HAP-1 (cell line): ENCODE data around the gene NMNAT2.
"Not testable (repeated sequence)": the region's sequence is repeated elsewhere in the genome, so short reads cannot be mapped to it uniquely, and the experiment has no call there.

ENCODE experiments used
- DNase-seq, 2 experiments: peaks; one replicate each; pipeline ENCODE4 v3.0.0-alpha.2; 2016 to 2020; ENCODE audit warnings: low spot score in 2 of 2
- H3K27me3 ChIP-seq: fragments of 250-450 bp; sonication (Bioruptor Pico); 2 replicates; pipeline ENCODE4 v1.5.1; 2020; ENCODE audit warnings: low read depth, mild to moderate bottlenecking, moderate library complexity
- H3K36me3 ChIP-seq: fragments of 250-450 bp; sonication (Bioruptor Pico); replicated peaks from 2 replicates; pipeline ENCODE4 v1.5.1; 2020; ENCODE audit warnings: mild to moderate bottlenecking
- H3K4me1 ChIP-seq: fragments of 250-450 bp; sonication (Bioruptor Pico); 2 replicates; pipeline ENCODE4 v1.5.1; 2020; ENCODE audit warnings: mild to moderate bottlenecking
- H3K4me3 ChIP-seq: fragments of 250-450 bp; sonication (Bioruptor Pico); 2 replicates; pipeline ENCODE4 v1.5.1; 2020; ENCODE audit warnings: mild to moderate bottlenecking, moderate library complexity
- H3K9me3 ChIP-seq: fragments of 250-450 bp; sonication (Bioruptor Pico); 2 replicates; pipeline ENCODE4 v1.5.1; 2020; ENCODE audit warnings: mild to moderate bottlenecking, moderate library complexity
- in situ Hi-C: fragments of 300-500 bp; cut with MboI; formaldehyde crosslinking; loops from 3 replicates; pipeline ENCODE4 v1.14.3; 2020; ENCODE audit warnings: low sequenced_read_pairs, inconsistent platforms, mixed read lengths

Gene NMNAT2

GRCh38 chr1:183438060-183438459 is 19.9 kb upstream of the NMNAT2 start:
- no peak for DNase-seq
- Histone ChIP-seq H3K9me3 (no peaks in the 10 kb centered on the region), H3K4me3 (no peak overlapping the region), H3K27me3 (no peaks in the 10 kb centered on the region), H3K4me1 (no peaks in the 10 kb centered on the region; the same call in 1 of the 2 replicates), H3K36me3 (no peaks in the 10 kb centered on the region)
- in situ Hi-C loops, result no loop called here

- H3K27me3 ChIP-seq, result no peaks in the 10 kb centered on the region
- no peak overlapping the region for H3K4me3 ChIP-seq
- DNase-seq, result no peak
- no peaks in the 10 kb centered on the region for H3K9me3 ChIP-seq
- H3K4me1 ChIP-seq, result peaks cover 2% of the 10 kb centered on the region; the same call in 1 of the 2 replicates
- H3K36me3 ChIP-seq, result no peaks in the 10 kb centered on the region
- in situ Hi-C loops, result no loop called here
Observed at GRCh38 chr1:183435497-183435896, 17.3 kb upstream of the NMNAT2 start.

GRCh38 chr1:183433703-183434102 is 15.5 kb upstream of the NMNAT2 start:
- Histone ChIP-seq H3K27me3 (no peaks in the 10 kb centered on the region), H3K4me3 (no peak overlapping the region), H3K9me3 (peaks cover 3% of the 10 kb centered on the region), H3K36me3 (no peaks in the 10 kb centered on the region), H3K4me1 (peaks cover 8% of the 10 kb centered on the region)
- in situ Hi-C loops, result no loop called here
- DNase-seq, result no peak

GRCh38 chr1:183432548-183432875 is 14.3 kb upstream of the NMNAT2 start:
- Histone ChIP-seq H3K4me3 (no peak overlapping the region), H3K4me1 (peaks cover 8% of the 10 kb centered on the region), H3K9me3 (peaks cover 3% of the 10 kb centered on the region), H3K36me3 (no peaks in the 10 kb centered on the region), H3K27me3 (no peaks in the 10 kb centered on the region)
- no peak for DNase-seq
- in situ Hi-C loops, result no loop called here

GRCh38 chr1:183431840-183432547 is 13.8 kb upstream of the NMNAT2 start:
- Histone ChIP-seq H3K27me3 (no peaks in the 10 kb centered on the region), H3K4me1 (peaks cover 8% of the 10 kb centered on the region), H3K4me3 (no peak overlapping the region), H3K36me3 (no peaks in the 10 kb centered on the region), H3K9me3 (peaks cover 3% of the 10 kb centered on the region)
- DNase-seq, result no peak
- in situ Hi-C loops, result no loop called here

- H3K36me3 ChIP-seq, H3K27me3 ChIP-seq, DNase-seq, H3K4me1 ChIP-seq, H3K9me3 ChIP-seq, in situ Hi-C loops, H3K4me3 ChIP-seq: not testable (repeated sequence)
Observed at GRCh38 chr1:183427591-183427990, 9.4 kb upstream of the NMNAT2 start.

- Histone ChIP-seq H3K36me3 (no peaks in the 10 kb centered on the region), H3K9me3 (peaks cover 5% of the 10 kb centered on the region; the same call in 1 of the 2 replicates), H3K4me3 (no peak overlapping the region), H3K27me3 (no peaks in the 10 kb centered on the region), H3K4me1 (peaks cover 19% of the 10 kb centered on the region)
- DNase-seq, result no peak
- in situ Hi-C loops, result no loop called here
Observed at GRCh38 chr1:183424691-183425090, 6.5 kb upstream of the NMNAT2 start.

- in situ Hi-C loops, result no loop called here
- Histone ChIP-seq H3K4me1 (peaks cover 25% of the 10 kb centered on the region), H3K4me3 (no peak overlapping the region), H3K27me3 (no peaks in the 10 kb centered on the region), H3K9me3 (peaks cover 5% of the 10 kb centered on the region; the same call in 1 of the 2 replicates), H3K36me3 (no peaks in the 10 kb centered on the region)
- DNase-seq, result no peak
Observed at GRCh38 chr1:183423541-183423940, 5.4 kb upstream of the NMNAT2 start.

- H3K27me3 ChIP-seq, result peaks cover 3% of the 10 kb centered on the region; the same call in 1 of the 2 replicates
- in situ Hi-C loops, result no loop called here
Observed at GRCh38 chr1:183419399-183419798, 1.2 kb upstream of the NMNAT2 start.

GRCh38 chr1:183418696-183419095 is 516 bp upstream of the NMNAT2 start:
- Histone ChIP-seq H3K4me1 (peaks cover 25% of the 10 kb centered on the region), H3K27me3 (peaks cover 3% of the 10 kb centered on the region; the same call in 1 of the 2 replicates), H3K9me3 (no peaks in the 10 kb centered on the region), H3K4me3 (no peak overlapping the region), H3K36me3 (no peaks in the 10 kb centered on the region)
- no peak for DNase-seq
- in situ Hi-C loops, result no loop called here

More at GRCh38 chr1:183419399-183419798, 1.2 kb upstream of the NMNAT2 start:
- Histone ChIP-seq H3K4me1 (peaks cover 25% of the 10 kb centered on the region), H3K4me3 (no peak overlapping the region), H3K9me3 (no peaks in the 10 kb centered on the region), H3K36me3 (no peaks in the 10 kb centered on the region)
- DNase-seq, result no peak

- H3K9me3 ChIP-seq, result no peaks in the 10 kb centered on the region
- H3K4me1 ChIP-seq, result peaks cover 25% of the 10 kb centered on the region
- peaks cover 3% of the 10 kb centered on the region; the same call in 1 of the 2 replicates for H3K27me3 ChIP-seq
- no peak overlapping the region for H3K4me3 ChIP-seq
- no peaks in the 10 kb centered on the region for H3K36me3 ChIP-seq
- DNase-seq, result peak; percentile 37 to 79
- in situ Hi-C loops, result no loop called here
Observed at GRCh38 chr1:183416850-183417771, 1.1 kb downstream of the NMNAT2 start.

- no peaks in the 10 kb centered on the region for H3K36me3 ChIP-seq
- H3K27me3 ChIP-seq, result peaks cover 3% of the 10 kb centered on the region; the same call in 1 of the 2 replicates
- no peak overlapping the region for H3K4me3 ChIP-seq
- in situ Hi-C loops, result no loop called here
- DNase-seq, result no peak
- H3K4me1 ChIP-seq, result peaks cover 3% of the 10 kb centered on the region
- H3K9me3 ChIP-seq, result no peaks in the 10 kb centered on the region
Observed at GRCh38 chr1:183414365-183414764, 3.8 kb downstream of the NMNAT2 start.

- Histone ChIP-seq H3K27me3 (no peaks in the 10 kb centered on the region), H3K36me3 (no peaks in the 10 kb centered on the region), H3K9me3 (no peaks in the 10 kb centered on the region), H3K4me3 (no peak overlapping the region), H3K4me1 (peaks cover 2% of the 10 kb centered on the region)
- in situ Hi-C loops, result no loop called here
- no peak for DNase-seq
Observed at GRCh38 chr1:183411091-183411490, 7.1 kb downstream of the NMNAT2 start.

GRCh38 chr1:183407961-183408360 is 10.2 kb downstream of the NMNAT2 start:
- in situ Hi-C loops, result no loop called here
- DNase-seq, result no peak
- Histone ChIP-seq H3K4me1 (peaks cover 29% of the 10 kb centered on the region), H3K4me3 (no peak overlapping the region), H3K36me3 (no peaks in the 10 kb centered on the region), H3K27me3 (no peaks in the 10 kb centered on the region), H3K9me3 (no peaks in the 10 kb centered on the region)
